ENCODE results near the gene SCN2B.

DNA sequence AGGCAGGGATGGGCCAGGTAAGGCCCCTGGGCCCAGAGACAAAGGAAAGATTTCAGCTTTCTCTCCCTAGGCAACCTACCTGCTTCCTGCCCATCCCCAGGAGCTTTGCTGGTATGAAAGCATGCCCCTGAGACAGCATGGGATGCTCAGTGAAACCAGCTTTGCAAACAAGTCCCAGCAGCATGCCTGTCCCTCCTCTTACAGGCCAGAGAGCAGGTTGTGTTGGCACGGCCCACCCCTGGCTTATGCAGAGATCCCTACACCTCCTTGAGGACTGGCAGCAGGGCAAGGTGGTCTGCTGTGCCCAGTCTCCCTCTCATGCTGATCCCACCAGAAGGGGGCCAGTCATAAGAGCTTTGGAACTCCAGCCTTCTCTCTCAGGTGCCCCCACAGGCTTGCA, 26.9 kb downstream of the SCN2B start:
- TF ChIP-seq, protein P1, sequence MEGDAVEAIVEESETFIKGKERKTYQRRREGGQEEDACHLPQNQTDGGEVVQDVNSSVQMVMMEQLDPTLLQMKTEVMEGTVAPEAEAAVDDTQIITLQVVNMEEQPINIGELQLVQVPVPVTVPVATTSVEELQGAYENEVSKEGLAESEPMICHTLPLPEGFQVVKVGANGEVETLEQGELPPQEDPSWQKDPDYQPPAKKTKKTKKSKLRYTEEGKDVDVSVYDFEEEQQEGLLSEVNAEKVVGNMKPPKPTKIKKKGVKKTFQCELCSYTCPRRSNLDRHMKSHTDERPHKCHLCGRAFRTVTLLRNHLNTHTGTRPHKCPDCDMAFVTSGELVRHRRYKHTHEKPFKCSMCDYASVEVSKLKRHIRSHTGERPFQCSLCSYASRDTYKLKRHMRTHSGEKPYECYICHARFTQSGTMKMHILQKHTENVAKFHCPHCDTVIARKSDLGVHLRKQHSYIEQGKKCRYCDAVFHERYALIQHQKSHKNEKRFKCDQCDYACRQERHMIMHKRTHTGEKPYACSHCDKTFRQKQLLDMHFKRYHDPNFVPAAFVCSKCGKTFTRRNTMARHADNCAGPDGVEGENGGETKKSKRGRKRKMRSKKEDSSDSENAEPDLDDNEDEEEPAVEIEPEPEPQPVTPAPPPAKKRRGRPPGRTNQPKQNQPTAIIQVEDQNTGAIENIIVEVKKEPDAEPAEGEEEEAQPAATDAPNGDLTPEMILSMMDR (conservative IDR thresholded peaks at IDR 0.05; ENCODE audit: low read depth, low read length) = 0 out of 2 replicates have a peak, but pooled peaks have one; percentile 11
- TF ChIP-seq EZH2 (IDR thresholded peaks at IDR 0.05; ENCODE audit: borderline replicate concordance, low read depth, low read length, poor library complexity, severe bottlenecking) = no peak

Data from A673 (cell line).